ENCODE data around the gene ESRRG. TPM values are rescaled to one million over a fixed set of nuclear protein-coding genes. Genes with fewer than 3 reads are reported as not detected.

Gene ESRRG
- total RNA-seq, 1 donor from 2014 or later, result not detected

DNA sequence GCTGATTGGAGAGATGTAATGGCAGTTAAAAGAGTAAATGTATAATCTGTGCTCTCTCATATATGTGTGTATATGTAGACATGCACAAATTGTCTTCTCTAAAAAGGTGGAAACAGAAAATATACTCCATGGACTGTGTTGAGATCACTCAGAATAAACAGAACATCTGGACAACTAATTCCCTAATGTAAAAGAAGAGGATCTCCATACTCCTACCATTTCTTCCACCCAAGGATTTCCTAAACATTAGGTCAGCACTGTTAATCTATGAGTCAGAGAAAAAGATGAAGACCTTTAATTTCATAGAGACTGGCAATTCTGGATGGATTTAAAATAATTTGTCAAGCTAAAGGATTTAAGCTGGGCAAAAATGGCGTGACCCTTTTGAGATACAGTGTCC is 80.1 kb downstream of the ESRRG start:
- Histone ChIP-seq H3K36me3 (ENCODE audit: control insufficient read depth, insufficient read depth, low read length) (no peaks in the 10 kb centered on the region), H3K27me3 (ENCODE audit: control insufficient read depth, insufficient read depth, low read length) (no peaks in the 10 kb centered on the region), H3K4me3 (ENCODE audit: low read depth, low read length) (no peak overlapping the region)
- DNase-seq (ENCODE audit: low read depth) (no peak), FAIRE-seq (no peak)
- TF ChIP-seq CTCF (IDR thresholded peaks at IDR 0.05; ENCODE audit: insufficient read depth, low read length, severe bottlenecking), result no peak

- H3K4me3 ChIP-seq (ENCODE audit: low read depth, low read length), result no peak overlapping the region
- TF ChIP-seq CTCF (IDR thresholded peaks at IDR 0.05; ENCODE audit: insufficient read depth, low read length, severe bottlenecking), result no peak
- DNase-seq (ENCODE audit: low read depth) (no peak), FAIRE-seq (no peak)
- H3K27me3 ChIP-seq (ENCODE audit: control insufficient read depth, insufficient read depth, low read length), result no peaks in the 10 kb centered on the region
- H3K36me3 ChIP-seq (ENCODE audit: control insufficient read depth, insufficient read depth, low read length), result no peaks in the 10 kb centered on the region
Observed at GRCh38 chr1:216641669-216642460, 81.4 kb downstream of the ESRRG start.

GRCh38 chr1:216640100-216640499 is 83.1 kb downstream of the ESRRG start:
- TF ChIP-seq CTCF (IDR thresholded peaks at IDR 0.05; ENCODE audit: insufficient read depth, low read length, severe bottlenecking), result no peak
- Histone ChIP-seq H3K4me3 (ENCODE audit: low read depth, low read length) (no peak overlapping the region), H3K36me3 (ENCODE audit: control insufficient read depth, insufficient read depth, low read length) (no peaks in the 10 kb centered on the region), H3K27me3 (ENCODE audit: control insufficient read depth, insufficient read depth, low read length) (no peaks in the 10 kb centered on the region)
- DNase-seq (ENCODE audit: low read depth) (no peak), FAIRE-seq (no peak)

DNA sequence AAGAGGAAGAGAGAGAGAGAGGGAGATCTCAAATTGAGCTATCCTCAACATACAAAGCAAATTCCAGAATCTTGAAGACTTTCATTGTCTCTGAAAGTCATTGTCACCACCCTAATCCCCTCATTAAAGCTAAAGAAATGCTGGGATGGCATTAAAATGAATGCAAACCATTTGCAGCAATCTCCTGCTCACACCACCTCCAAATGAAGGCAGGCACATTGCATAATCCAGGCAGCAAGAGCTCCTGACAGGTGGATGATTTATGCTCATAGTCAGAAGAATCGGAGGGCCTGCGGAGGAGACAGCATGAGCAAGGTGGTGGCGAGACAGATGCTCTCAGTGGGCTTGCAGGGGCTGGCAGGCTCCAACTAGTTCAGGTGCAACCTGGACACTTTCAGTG is 90.2 kb downstream of the ESRRG start:
- TF ChIP-seq CTCF (IDR thresholded peaks at IDR 0.05; ENCODE audit: insufficient read depth, low read length, severe bottlenecking), result no peak
- DNase-seq (ENCODE audit: low read depth) (no peak), FAIRE-seq (no peak)
- Histone ChIP-seq H3K27me3 (ENCODE audit: control insufficient read depth, insufficient read depth, low read length) (no peaks in the 10 kb centered on the region), H3K36me3 (ENCODE audit: control insufficient read depth, insufficient read depth, low read length) (no peaks in the 10 kb centered on the region), H3K4me3 (ENCODE audit: low read depth, low read length) (no peak overlapping the region)

GRCh38 chr1:216630532-216630931 is 92.7 kb downstream of the ESRRG start:
- TF ChIP-seq CTCF (IDR thresholded peaks at IDR 0.05; ENCODE audit: insufficient read depth, low read length, severe bottlenecking), result no peak
- no peak for FAIRE-seq
- Histone ChIP-seq H3K4me3 (ENCODE audit: low read depth, low read length) (no peak overlapping the region), H3K27me3 (ENCODE audit: control insufficient read depth, insufficient read depth, low read length) (no peaks in the 10 kb centered on the region), H3K36me3 (ENCODE audit: control insufficient read depth, insufficient read depth, low read length) (no peaks in the 10 kb centered on the region)
- DNase-seq (ENCODE audit: low read depth), result no peak

- Histone ChIP-seq H3K4me3 (ENCODE audit: low read depth, low read length) (no peak overlapping the region), H3K27me3 (ENCODE audit: control insufficient read depth, insufficient read depth, low read length) (no peaks in the 10 kb centered on the region), H3K36me3 (ENCODE audit: control insufficient read depth, insufficient read depth, low read length) (no peaks in the 10 kb centered on the region)
- DNase-seq (ENCODE audit: low read depth) (no peak), FAIRE-seq (no peak)
- no peak for TF ChIP-seq CTCF (IDR thresholded peaks at IDR 0.05; ENCODE audit: insufficient read depth, low read length, severe bottlenecking)
Observed at GRCh38 chr1:216627252-216627651, 96.0 kb downstream of the ESRRG start.
